ENCODE measurements around the gene SPC25.

Gene SPC25

DNA sequence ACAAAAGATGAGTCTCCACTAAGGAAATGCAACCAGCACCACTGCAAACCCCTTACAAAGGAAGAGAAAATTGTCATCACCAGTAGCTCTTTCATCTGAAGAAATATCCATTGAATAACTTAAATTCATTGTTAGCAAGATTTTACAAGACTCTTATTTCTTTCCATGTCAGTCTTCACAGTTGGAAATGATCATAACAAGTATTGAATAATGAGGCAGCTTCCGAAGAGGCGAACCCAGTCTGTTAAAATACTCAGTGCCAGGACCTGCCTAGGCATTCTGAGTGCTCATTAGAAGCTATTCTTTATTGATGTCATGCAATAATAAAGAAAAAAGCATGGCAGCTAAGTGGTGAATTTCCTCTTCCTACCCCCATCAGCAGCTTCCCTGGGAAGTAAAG, 54.3 kb downstream of the SPC25 start:
- no peak for DNase-seq

GRCh38 chr2:168831662-168832061, 58.6 kb downstream of the SPC25 start:
- no peak for DNase-seq

- DNase-seq: no peak
Observed at GRCh38 chr2:168830958-168831357, 59.3 kb downstream of the SPC25 start.

GRCh38 chr2:168825126-168825525, 65.1 kb downstream of the SPC25 start:
- no peak for DNase-seq

- no peak for DNase-seq
Observed at GRCh38 chr2:168821992-168822391, 68.2 kb downstream of the SPC25 start.

- no peak for DNase-seq
Observed at GRCh38 chr2:168821577-168821976, 68.7 kb downstream of the SPC25 start.
